CD4-positive, alpha-beta T cell treated with Interleukin-4 for 4 hours (primary cell): Measurements from ENCODE around the gene NIPBL.
"Not testable (repeated sequence)": the region's sequence is repeated elsewhere in the genome, so short reads cannot be mapped to it uniquely, and the experiment has no call there.

Experiments
- DNase-seq: peaks from one replicate; pipeline ENCODE4 v3.0.0-alpha.2; 2020

The NIPBL gene

GRCh38 chr5:36876299-36876964 lies at the start of gene NIPBL:
NIPBL (plus strand) TSS chr5:36876769; CDS start chr5:36953697, 76,928 bp downstream.
- peak; percentile 93 for DNase-seq

- no peak for DNase-seq
Observed at GRCh38 chr5:36832274-36832673, 44.3 kb upstream of the NIPBL start.

- no peak for DNase-seq
Observed at GRCh38 chr5:36836831-36837230, 39.7 kb upstream of the NIPBL start.

- DNase-seq = peak; percentile 3
Observed at GRCh38 chr5:36839489-36840476, 36.8 kb upstream of the NIPBL start.

DNA sequence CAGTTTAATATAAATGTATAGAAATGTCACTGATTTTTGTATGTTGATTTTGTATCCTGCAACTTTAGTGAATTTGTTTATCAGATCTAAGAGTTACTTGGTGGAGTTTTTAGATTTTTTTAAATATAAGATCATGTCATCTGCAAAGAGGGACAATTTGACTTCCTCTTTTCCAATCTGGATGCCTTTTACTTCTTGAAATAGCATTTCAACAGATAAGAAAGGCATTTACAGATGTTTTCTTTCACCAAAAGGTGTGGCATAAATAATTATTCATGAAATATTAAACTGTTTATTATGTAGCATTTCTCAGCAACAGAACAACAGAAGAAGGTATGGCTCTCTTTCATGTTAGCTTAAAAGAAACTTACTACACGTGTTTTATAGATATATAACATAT lies 34.9 kb upstream of the NIPBL start:
- DNase-seq = no peak

GRCh38 chr5:36842087-36842486 lies 34.5 kb upstream of the NIPBL start:
- no peak for DNase-seq

- DNase-seq = no peak
Observed at GRCh38 chr5:36844305-36844704, 32.3 kb upstream of the NIPBL start.

DNA sequence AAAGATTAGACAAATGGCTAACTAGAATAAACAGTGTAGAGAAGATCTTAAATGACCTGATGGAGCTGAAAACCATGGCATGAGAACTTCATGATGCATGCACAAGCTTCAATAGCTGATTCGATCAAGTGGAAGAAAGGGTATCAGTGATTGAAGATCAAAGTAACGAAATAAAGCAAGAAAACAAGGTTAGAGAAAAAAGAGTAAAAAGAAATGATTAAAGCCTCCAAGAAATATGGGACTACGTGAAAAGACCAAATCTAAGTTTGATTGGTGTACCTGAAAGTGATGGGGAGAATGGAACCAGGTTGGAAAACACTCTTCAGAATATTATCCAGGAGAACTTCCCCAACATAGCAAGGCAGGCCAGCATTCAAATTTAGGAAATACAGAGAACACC lies 28.0 kb upstream of the NIPBL start:
- not testable (repeated sequence) for DNase-seq

DNA sequence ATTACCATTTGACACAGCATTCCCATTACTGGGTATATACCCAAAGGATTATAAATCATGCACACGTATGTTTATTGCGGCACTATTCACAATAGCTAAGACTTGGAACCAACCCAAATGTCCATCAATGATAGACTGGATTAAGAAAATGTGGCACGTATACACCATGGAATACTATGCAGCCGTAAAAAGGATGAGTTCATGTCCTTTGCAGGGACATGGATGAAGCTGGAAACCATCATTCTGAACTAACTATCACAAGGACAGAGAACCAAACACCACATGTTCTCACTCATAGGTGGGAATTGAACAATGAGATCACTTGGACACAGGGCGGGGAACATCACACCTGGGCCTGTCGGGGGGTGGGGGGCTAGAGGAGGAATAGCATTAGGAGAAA lies 23.7 kb upstream of the NIPBL start:
- DNase-seq = not testable (repeated sequence)

DNA sequence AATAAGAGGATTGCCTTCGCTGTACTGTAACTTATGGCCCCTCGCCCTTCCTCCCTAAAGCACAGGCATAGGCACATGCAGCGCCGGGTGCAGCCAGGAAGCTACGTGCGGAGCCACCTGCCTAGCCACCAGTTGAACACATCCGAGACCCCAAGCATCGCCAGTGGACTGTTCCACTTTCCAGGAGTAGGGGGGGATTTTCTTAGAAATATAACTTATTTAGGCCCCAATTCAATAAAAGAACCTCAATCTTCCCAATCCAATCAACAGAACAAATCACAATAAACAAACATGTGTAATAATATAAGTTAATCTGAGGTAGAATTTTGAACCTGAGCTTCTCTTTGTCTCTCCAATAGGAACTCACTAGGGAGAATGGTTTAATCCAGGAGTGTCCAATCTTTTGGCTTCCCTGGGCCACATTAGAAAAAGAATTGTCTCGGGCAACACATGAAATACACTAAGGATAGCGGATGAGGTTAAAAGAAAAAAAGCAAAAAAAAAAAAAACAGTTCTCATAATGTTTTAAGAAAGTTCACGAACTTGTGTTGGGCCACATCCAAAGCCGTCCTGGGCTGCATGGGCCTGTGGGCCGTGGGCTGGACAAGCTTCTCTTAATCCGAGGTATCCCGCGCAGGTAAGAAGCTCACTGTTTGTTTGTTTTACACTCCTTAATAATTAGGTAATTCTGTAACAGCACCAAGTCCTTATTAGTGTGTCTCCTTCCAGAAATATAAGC lies 22.0 kb upstream of the NIPBL start:
- DNase-seq = no peak

DNA sequence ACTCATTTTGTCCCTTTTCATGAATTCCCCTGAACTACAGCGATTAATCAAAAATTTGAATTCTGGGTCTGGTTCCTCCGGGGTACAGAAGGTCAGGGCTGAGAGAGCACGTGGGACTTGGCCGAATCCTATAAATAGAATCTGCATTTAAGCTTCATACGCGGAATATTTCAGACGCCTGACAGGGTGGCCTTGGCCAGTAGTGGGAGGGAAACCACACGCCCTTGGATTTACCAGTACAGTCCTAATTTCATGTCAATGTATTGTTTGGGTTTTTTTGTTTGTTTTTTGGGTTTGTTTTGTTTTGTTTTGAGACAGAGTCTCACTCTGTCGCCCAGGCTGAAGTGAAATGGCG lies 21.5 kb upstream of the NIPBL start:
- no peak for DNase-seq

- no peak for DNase-seq
Observed at GRCh38 chr5:36861871-36862270, 14.7 kb upstream of the NIPBL start.

- DNase-seq = peak; percentile 74
Observed at GRCh38 chr5:36870399-36871040, 6.0 kb upstream of the NIPBL start.

DNA sequence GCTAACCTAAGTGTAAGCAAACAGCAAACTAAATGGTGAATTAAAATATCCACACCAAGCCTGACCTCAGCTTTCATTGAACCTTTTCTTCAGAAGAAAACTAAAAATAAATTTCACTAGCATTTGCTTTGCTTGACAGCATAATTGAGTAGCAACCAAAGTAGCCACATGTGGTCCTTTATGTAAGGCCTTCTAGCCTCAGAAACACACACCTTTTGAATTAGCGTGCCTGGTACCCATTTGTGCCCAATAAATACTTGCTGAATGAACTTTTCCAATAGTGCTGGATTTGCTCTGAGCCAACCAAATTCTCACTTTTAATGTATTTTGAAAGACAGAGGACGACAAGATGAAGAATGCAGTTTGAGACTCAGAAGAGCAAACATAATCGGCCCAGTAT lies 2.1 kb upstream of the NIPBL start:
- DNase-seq = no peak

GRCh38 chr5:36875051-36875789 lies 1.3 kb upstream of the NIPBL start:
- peak; percentile 32 for DNase-seq

GRCh38 chr5:36875790-36876298 lies 725 bp upstream of the NIPBL start:
- DNase-seq = peak; percentile 69

DNA sequence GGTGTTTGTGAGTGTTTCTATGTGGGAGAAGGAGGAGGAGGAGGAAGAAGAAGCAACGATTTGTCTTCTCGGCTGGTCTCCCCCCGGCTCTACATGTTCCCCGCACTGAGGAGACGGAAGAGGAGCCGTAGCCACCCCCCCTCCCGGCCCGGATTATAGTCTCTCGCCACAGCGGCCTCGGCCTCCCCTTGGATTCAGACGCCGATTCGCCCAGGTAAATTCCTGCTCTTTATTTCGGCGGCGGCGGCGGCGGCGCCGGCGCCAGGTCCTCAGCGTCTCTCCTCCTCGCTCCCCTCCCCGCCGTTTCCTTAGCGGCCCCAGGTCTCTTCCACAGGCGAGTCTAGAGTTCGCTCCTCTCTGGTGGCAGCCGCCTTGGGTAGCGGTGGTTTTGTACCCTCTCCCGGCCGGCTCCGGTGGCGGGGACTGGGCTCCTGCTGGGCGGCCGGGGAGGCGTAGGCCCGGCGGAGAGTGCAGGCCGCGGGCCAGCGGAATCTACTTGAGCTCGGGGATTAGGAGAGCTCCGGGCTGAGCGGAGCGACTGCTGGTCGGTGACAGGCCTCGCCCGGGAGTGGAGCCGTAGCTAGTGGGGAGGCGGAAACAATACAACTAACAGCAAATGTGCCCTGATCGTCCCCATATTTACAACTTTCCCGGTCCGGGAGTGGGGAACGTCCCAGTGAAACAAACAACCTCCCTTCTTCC lies 547 bp downstream of the NIPBL start:
- peak; percentile 57 for DNase-seq

- peak; percentile 51 for DNase-seq
Observed at GRCh38 chr5:36877667-36878391, 1.3 kb downstream of the NIPBL start.

GRCh38 chr5:36878392-36879082 lies 2.0 kb downstream of the NIPBL start:
- DNase-seq = no peak
